Spleen (tissue), 7 donors: ENCODE results near the gene HLA-DMA.

Experiments used
- POLR2A ChIP-seq, 3 donors: fragments of 450-650 bp; IDR thresholded peaks; one replicate each; pipeline ENCODE4 v1.5.1; 2017; ENCODE audit warnings: antibody characterized with exemption in 3 of 3, mild to moderate bottlenecking in 1 of 3
- POLR2AphosphoS5 ChIP-seq, 3 donors: sonication (generic); formaldehyde crosslinking; IDR thresholded peaks; one replicate each; pipeline ENCODE4 v1.5.1; 2017; ENCODE audit warnings: antibody characterized with exemption in 3 of 3
- TF ChIP-seq, protein P1 (sequence below), 11 experiments: fragments of 200-600 bp in 7 of 11; fragments of 450-650 bp in 4 of 11; sonication (generic) in 4 of 11; IDR thresholded peaks in 8 of 11; conservative IDR thresholded peaks in 3 of 11; 1 replicate in 7 of 11; 2 replicates in 4 of 11; pipeline versions ENCODE4 v1.4.0 to v1.8.0; 2016 to 2021; ENCODE audit warnings: antibody characterized with exemption in 11 of 11, inconsistent platforms in 4 of 11, mild to moderate bottlenecking in 1 of 11
- donor health status: DM: no; HTN: no; CAD: no; lungs with moderate emphysema.
- donor health status: DM: no; HTN: no; CAD: no.
- donor health status: DM: no; HTN: no; CAD: no.

DNA sequence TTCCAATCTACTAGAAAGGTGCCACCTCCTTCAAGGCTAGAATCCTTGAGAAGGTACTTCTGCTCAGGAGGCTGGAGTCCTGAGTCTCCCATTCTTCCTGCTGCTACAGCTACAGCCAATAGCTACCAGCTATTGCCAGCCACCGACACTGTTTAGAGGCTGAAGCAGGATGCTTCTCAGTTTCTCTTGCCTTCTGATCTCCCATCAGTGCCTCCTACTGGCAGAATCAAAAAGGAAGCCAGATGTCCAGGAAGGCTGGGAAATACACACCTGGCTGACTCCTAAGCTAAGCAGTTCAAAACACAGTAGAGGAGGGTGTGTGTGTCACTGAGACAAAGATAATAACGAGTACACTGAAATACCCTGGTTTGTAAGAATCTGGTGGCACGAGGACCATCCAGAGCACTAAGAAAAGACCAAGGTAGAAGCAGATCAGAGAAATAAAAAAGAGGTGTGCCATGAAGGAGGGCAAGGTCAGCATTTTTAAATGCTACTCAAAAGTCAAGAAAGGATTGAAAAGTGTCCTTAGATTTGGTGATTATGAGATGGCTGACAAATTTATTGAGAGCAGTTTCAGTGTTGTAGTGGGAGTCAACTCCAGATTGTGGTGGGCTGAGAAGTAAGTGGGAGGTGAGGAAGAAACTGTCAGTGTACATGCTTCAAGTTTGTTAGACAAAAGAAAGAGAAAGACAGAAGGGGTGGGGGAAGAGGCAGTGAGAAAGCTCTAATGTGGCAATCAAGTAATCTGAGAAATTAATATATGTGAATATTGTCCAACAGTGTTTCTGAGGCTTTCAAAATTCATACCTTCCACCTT, 2.3 kb upstream of the HLA-DMA start:
- TF ChIP-seq POLR2A (IDR thresholded peaks at IDR 0.05) = no peak
- TF ChIP-seq, protein P1, sequence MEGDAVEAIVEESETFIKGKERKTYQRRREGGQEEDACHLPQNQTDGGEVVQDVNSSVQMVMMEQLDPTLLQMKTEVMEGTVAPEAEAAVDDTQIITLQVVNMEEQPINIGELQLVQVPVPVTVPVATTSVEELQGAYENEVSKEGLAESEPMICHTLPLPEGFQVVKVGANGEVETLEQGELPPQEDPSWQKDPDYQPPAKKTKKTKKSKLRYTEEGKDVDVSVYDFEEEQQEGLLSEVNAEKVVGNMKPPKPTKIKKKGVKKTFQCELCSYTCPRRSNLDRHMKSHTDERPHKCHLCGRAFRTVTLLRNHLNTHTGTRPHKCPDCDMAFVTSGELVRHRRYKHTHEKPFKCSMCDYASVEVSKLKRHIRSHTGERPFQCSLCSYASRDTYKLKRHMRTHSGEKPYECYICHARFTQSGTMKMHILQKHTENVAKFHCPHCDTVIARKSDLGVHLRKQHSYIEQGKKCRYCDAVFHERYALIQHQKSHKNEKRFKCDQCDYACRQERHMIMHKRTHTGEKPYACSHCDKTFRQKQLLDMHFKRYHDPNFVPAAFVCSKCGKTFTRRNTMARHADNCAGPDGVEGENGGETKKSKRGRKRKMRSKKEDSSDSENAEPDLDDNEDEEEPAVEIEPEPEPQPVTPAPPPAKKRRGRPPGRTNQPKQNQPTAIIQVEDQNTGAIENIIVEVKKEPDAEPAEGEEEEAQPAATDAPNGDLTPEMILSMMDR (IDR thresholded peaks at IDR 0.05 in 8 of 11, conservative IDR thresholded peaks at IDR 0.05 in 3 of 11) = peak in 8 of 11 experiments; percentile 6 to 43 (median 24)
- TF ChIP-seq POLR2AphosphoS5 (IDR thresholded peaks at IDR 0.05) = no peak
